IMR-90 (cell line): ENCODE measurements around the gene SCARB1. TPM values are rescaled to one million over a fixed set of nuclear protein-coding genes. Genes with fewer than 3 reads are reported as not detected.

Experiments used
- ATAC-seq: fragments of 200-7000 bp; cut with Tn5 transposase; 2 replicates; pipeline ENCODE4 v1.9.1; 2020; ENCODE audit warnings: low read depth, mild to moderate bottlenecking, moderate library complexity
- BruUV-seq: library from RNA; stranded (reverse); fragments of 400-500 nt; replicated peaks from 2 replicates; lab custom pipeline; 2021; lab: Mats Ljungman, UMichigan
- CTCF ChIA-PET: fragments of 300-600 bp; formaldehyde crosslinking; extraction: SDS; loops from one replicate; lab custom pipeline; 2021; ENCODE audit warnings: antibody characterized with exemption; lab: Yijun Ruan, JAX
- POLR2A ChIA-PET: fragments of 300-600 bp; sonication (Branson Sonifier 250); formaldehyde crosslinking; loops from one replicate; lab custom pipeline; 2022; ENCODE audit warnings: antibody characterized with exemption; ENCODE audit not compliant: unreplicated experiment; lab: Charles Lee
- DNase-seq: peaks from one replicate; pipeline ENCODE4 v3.0.0; 2013
- H2AFZ ChIP-seq: replicated peaks from 2 replicates; pipeline ENCODE3; 2013; ENCODE audit warnings: low read length, mild to moderate bottlenecking; ENCODE audit not compliant: poor library complexity
- H2AK5ac ChIP-seq: 2 replicates; pipeline ENCODE4 v1.6.1; 2013; ENCODE audit warnings: low read depth, low read length, inconsistent platforms
- H2AK9ac ChIP-seq: replicated peaks from 2 replicates; pipeline ENCODE3; 2013; ENCODE audit warnings: mild to moderate bottlenecking, low read depth, low read length, moderate library complexity; ENCODE audit not compliant: poor library complexity
- H2BK120ac ChIP-seq: 2 replicates; pipeline ENCODE4 v1.6.1; 2013; ENCODE audit warnings: low read depth, low read length, inconsistent platforms
- H2BK15ac ChIP-seq: 3 replicates; pipeline ENCODE4 v1.6.1; 2013; ENCODE audit warnings: low read depth, low read length, inconsistent platforms
- H2BK20ac ChIP-seq: 2 replicates; pipeline ENCODE4 v1.6.1; 2013; ENCODE audit warnings: low read depth, mild to moderate bottlenecking, inconsistent platforms, low read length, moderate library complexity
- H2BK5ac ChIP-seq: 2 replicates; pipeline ENCODE4 v1.6.1; 2013; ENCODE audit warnings: mild to moderate bottlenecking, low read depth, low read length, inconsistent platforms; ENCODE audit not compliant: poor library complexity, severe bottlenecking
- H3K14ac ChIP-seq: replicated peaks from 2 replicates; pipeline ENCODE4 v1.6.1; 2013; ENCODE audit warnings: low read depth, low read length, inconsistent platforms
- H3K18ac ChIP-seq: 2 replicates; pipeline ENCODE4 v1.6.1; 2013; ENCODE audit warnings: low read depth, low read length, control low read depth
- H3K23ac ChIP-seq: 2 replicates; pipeline ENCODE4 v1.6.1; 2013; ENCODE audit warnings: low read depth, low read length, inconsistent platforms
- H3K27ac ChIP-seq: 2 replicates; pipeline ENCODE4 v1.5.1; 2013; ENCODE audit warnings: mild to moderate bottlenecking, control low read depth, low read length; ENCODE audit not compliant: insufficient read depth
- H3K27me3 ChIP-seq: 2 replicates; pipeline ENCODE4 v1.6.1; 2013; ENCODE audit warnings: low read length; ENCODE audit not compliant: control insufficient read depth, insufficient read depth
- H3K36me3 ChIP-seq: 2 replicates; pipeline ENCODE4 v1.6.1; 2013; ENCODE audit warnings: low read length, mixed read lengths; ENCODE audit not compliant: control insufficient read depth, insufficient read depth
- H3K4ac ChIP-seq: 2 replicates; pipeline ENCODE4 v1.6.1; 2013; ENCODE audit warnings: low read depth, low read length, inconsistent platforms
- H3K4me1 ChIP-seq: 2 replicates; pipeline ENCODE4 v1.6.1; 2013; ENCODE audit warnings: low read length, mixed read lengths; ENCODE audit not compliant: control insufficient read depth, insufficient read depth
- H3K4me2 ChIP-seq: 2 replicates; pipeline ENCODE4 v1.6.1; 2013; ENCODE audit warnings: low read depth, mild to moderate bottlenecking, control low read depth, low read length, moderate library complexity
- H3K4me3 ChIP-seq: 2 replicates; pipeline ENCODE4 v1.5.1; 2013; ENCODE audit warnings: low read depth, mild to moderate bottlenecking, control low read depth, low read length, moderate library complexity; ENCODE audit not compliant: insufficient read depth
- H3K56ac ChIP-seq: 2 replicates; pipeline ENCODE4 v1.6.1; 2013; ENCODE audit warnings: low read length, inconsistent platforms; ENCODE audit not compliant: insufficient read depth; ENCODE audit errors: extremely low read depth
- H3K79me1 ChIP-seq, 2 experiments: 2 replicates each; pipeline ENCODE4 v1.6.1; 2013; ENCODE audit warnings: low read length in 2 of 2, inconsistent platforms in 1 of 2, low read depth in 1 of 2
- H3K9ac ChIP-seq: 2 replicates; pipeline ENCODE4 v1.6.1; 2013; ENCODE audit warnings: low read depth, low read length, control low read depth
- H3K9me1 ChIP-seq: 2 replicates; pipeline ENCODE4 v1.6.1; 2013; ENCODE audit warnings: low read length, inconsistent platforms; ENCODE audit not compliant: insufficient read depth
- H3K9me3 ChIP-seq: 2 replicates; pipeline ENCODE4 v1.6.1; 2013; ENCODE audit warnings: low read length; ENCODE audit not compliant: control insufficient read depth, insufficient read depth
- H4K20me1 ChIP-seq: 2 replicates; pipeline ENCODE4 v1.6.1; 2013; ENCODE audit warnings: low read length, inconsistent platforms; ENCODE audit not compliant: insufficient read depth
- H4K5ac ChIP-seq: 2 replicates; pipeline ENCODE4 v1.6.1; 2013; ENCODE audit warnings: mild to moderate bottlenecking, low read depth, low read length, control low read depth
- H4K8ac ChIP-seq, 2 experiments: 2 replicates each; pipeline ENCODE4 v1.6.1; 2013; ENCODE audit warnings: low read depth in 2 of 2, low read length in 2 of 2, control low read depth in 1 of 2, inconsistent platforms in 1 of 2
- H4K91ac ChIP-seq: 2 replicates; pipeline ENCODE4 v1.6.1; 2013; ENCODE audit warnings: low read depth, low read length, inconsistent platforms; ENCODE audit not compliant: insufficient read depth
- BHLHE40 ChIP-seq: fragments of 150-350 bp; IDR thresholded peaks from 2 replicates; pipeline ENCODE4 v1.6.1; 2016; ENCODE audit warnings: mild to moderate bottlenecking, low read depth, low read length
- CEBPB ChIP-seq: IDR thresholded peaks from 2 replicates; pipeline ENCODE4 v1.6.1; 2012; ENCODE audit warnings: low read depth, low read length, improper control_type of control experiment
- CHD1 ChIP-seq: IDR thresholded peaks from 2 replicates; pipeline ENCODE4 v1.6.1; 2012; ENCODE audit warnings: low read depth, low read length, improper control_type of control experiment
- CTCF ChIP-seq: conservative IDR thresholded peaks from 2 replicates; pipeline ENCODE4 v1.5.1; 2012; ENCODE audit warnings: mild to moderate bottlenecking, low read depth, low read length, improper control_type of control experiment
- FOS ChIP-seq: fragments of 150-350 bp; IDR thresholded peaks from 2 replicates; pipeline ENCODE4 v1.6.1; 2016; ENCODE audit warnings: low read depth, low read length
- MAFK ChIP-seq: IDR thresholded peaks from 2 replicates; pipeline ENCODE4 v1.6.1; 2012; ENCODE audit warnings: low read depth, low read length, improper control_type of control experiment
- MAZ ChIP-seq: IDR thresholded peaks from 2 replicates; pipeline ENCODE4 v1.6.1; 2012; ENCODE audit warnings: low read depth, mild to moderate bottlenecking, low read length, improper control_type of control experiment, moderate library complexity, borderline replicate concordance
- MXI1 ChIP-seq: IDR thresholded peaks from 2 replicates; pipeline ENCODE4 v1.6.1; 2012; ENCODE audit warnings: low read depth, mild to moderate bottlenecking, low read length, moderate library complexity, borderline replicate concordance
- NFE2L2 ChIP-seq: fragments of 150-350 bp; IDR thresholded peaks from 2 replicates; pipeline ENCODE4 v1.6.1; 2016; ENCODE audit warnings: low read depth, mild to moderate bottlenecking, low read length
- POLR2A ChIP-seq: IDR thresholded peaks from 2 replicates; pipeline ENCODE4 v1.6.1; 2012; ENCODE audit warnings: mild to moderate bottlenecking, low read depth, low read length
- RAD21 ChIP-seq: IDR thresholded peaks from 2 replicates; pipeline ENCODE4 v1.6.1; 2012; ENCODE audit warnings: low read length, improper control_type of control experiment
- RCOR1 ChIP-seq: IDR thresholded peaks from 2 replicates; pipeline ENCODE4 v1.6.1; 2012; ENCODE audit warnings: mild to moderate bottlenecking, low read length, improper control_type of control experiment; ENCODE audit not compliant: insufficient replicate concordance
- RFX5 ChIP-seq: IDR thresholded peaks from 2 replicates; pipeline ENCODE4 v1.8.0; 2012; ENCODE audit warnings: low read depth, mild to moderate bottlenecking, low read length, moderate library complexity
- WGBS, 2 experiments: methylation state at CpG; one replicate each; pipeline versions ENCODE4 v1.1.5 to v1.1.7; 2013; ENCODE audit warnings: missing lambda C conversion rate in 2 of 2; ENCODE audit not compliant: insufficient read length in 1 of 2; ENCODE audit errors: extremely low coverage in 2 of 2; 5-methylcytosine and 5-hydroxymethylcytosine counted together
- dilution Hi-C: fragments of 300-500 bp; cut with HindIII; formaldehyde crosslinking; loops from one replicate; pipeline ENCODE4 v1.14.3; 2018; ENCODE audit warnings: low sequenced_read_pairs; ENCODE audit not compliant: unreplicated experiment
- in situ Hi-C: fragments of 300-500 bp; cut with MboI; formaldehyde crosslinking; loops from 3 replicates; pipeline ENCODE4 v1.14.3; 2019; ENCODE audit warnings: low sequenced_read_pairs, inconsistent platforms, mixed read lengths
- intact Hi-C: fragments of 100-400 bp; cut with micrococcal nuclease; formaldehyde crosslinking; loops from 2 replicates; pipeline ENCODE4 v1.10.0; 2022
- polyA plus RNA-seq, 3 experiments: library from polyadenylated mRNA; depleted of rRNA; stranded (reverse); fragments of >200 nt; gene quantifications; 2 replicates each; pipeline ENCODE4 v1.2.3, GENCODE V29; 2012; ENCODE audit warnings: low replicate concordance in 1 of 3
- total RNA-seq: library from RNA; depleted of rRNA; stranded (reverse); fragments of >200 nt; gene quantifications from 2 replicates; pipeline ENCODE4 v1.2.3, GENCODE V29; 2012
- TF ChIP-seq, protein P1 (sequence below): fragments of 150-350 bp; IDR thresholded peaks from 2 replicates; pipeline ENCODE4 v1.6.1; 2017; ENCODE audit warnings: mild to moderate bottlenecking, antibody characterized with exemption, low read length, low read depth
- TF ChIP-seq, protein P2 (sequence below): fragments of 150-350 bp; IDR thresholded peaks from 2 replicates; pipeline ENCODE4 v1.6.1; 2016; ENCODE audit warnings: low read depth, mild to moderate bottlenecking, low read length, moderate library complexity, borderline replicate concordance

The SCARB1 gene
- total and polyA plus RNA-seq, 2 of the 4 experiments (the other 2 are of a cell fraction): 3.0 to 24.8 TPM

GRCh38 chr12:124763594-124763979 is 100.1 kb downstream of the SCARB1 start:
- Histone ChIP-seq H3K79me1 (peaks cover 0 to 4% of the 10 kb centered on the region in 2 experiments; a peak in 1 of 4 replicates), H3K56ac (no peak overlapping the region), H3K23ac (no peak overlapping the region), H3K9me3 (no peaks in the 10 kb centered on the region), H3K27me3 (peaks cover 6% of the 10 kb centered on the region; the same call in 1 of the 2 replicates), H2BK20ac (no peak overlapping the region), H4K8ac (no peak overlapping the region), H3K27ac (no peak overlapping the region), H3K4ac (no peak overlapping the region), H3K36me3 (no peaks in the 10 kb centered on the region), H4K91ac (no peak overlapping the region), H4K20me1 (peaks cover 9% of the 10 kb centered on the region; the same call in 1 of the 2 replicates), H2BK120ac (no peak overlapping the region), H3K9me1 (peaks cover 4% of the 10 kb centered on the region; the same call in 1 of the 2 replicates), H3K4me3 (no peak overlapping the region), H2AK5ac (no peak overlapping the region; the same call in 1 of the 2 replicates), H2BK15ac (no peak overlapping the region), H2AFZ (no peak overlapping the region), H3K4me2 (no peak overlapping the region), H2BK5ac (no peak overlapping the region), H3K4me1 (peaks cover 23% of the 10 kb centered on the region), H2AK9ac (no peak overlapping the region), H3K9ac (no peak overlapping the region), H3K18ac (no peak overlapping the region), H4K5ac (no peak overlapping the region), H3K14ac (no peak overlapping the region)
- intact Hi-C loops: loop anchor here (10.0 kb wide), 1 partner anchor 109 kb away; no protein-coding TSS in a partner anchor
- POLR2A ChIA-PET: no interaction called here
- no peak for ATAC-seq
- BruUV-seq: no TSS peak
- WGBS, 2 experiments: no CpG with 5 or more reads among the region's 5 CpGs
- DNase-seq: no peak
- CTCF ChIA-PET: no interaction called here
- TF ChIP-seq NFE2L2 (no peak), RAD21 (no peak), RCOR1 (no peak), CEBPB (no peak), POLR2A (no peak), CHD1 (no peak), FOS (no peak), CTCF (no peak), RFX5 (no peak), MXI1 (no peak), MAZ (no peak), BHLHE40 (no peak), MAFK (no peak)
- TF ChIP-seq, protein P1, sequence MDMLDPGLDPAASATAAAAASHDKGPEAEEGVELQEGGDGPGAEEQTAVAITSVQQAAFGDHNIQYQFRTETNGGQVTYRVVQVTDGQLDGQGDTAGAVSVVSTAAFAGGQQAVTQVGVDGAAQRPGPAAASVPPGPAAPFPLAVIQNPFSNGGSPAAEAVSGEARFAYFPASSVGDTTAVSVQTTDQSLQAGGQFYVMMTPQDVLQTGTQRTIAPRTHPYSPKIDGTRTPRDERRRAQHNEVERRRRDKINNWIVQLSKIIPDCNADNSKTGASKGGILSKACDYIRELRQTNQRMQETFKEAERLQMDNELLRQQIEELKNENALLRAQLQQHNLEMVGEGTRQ: no peak
- TF ChIP-seq, protein P2, sequence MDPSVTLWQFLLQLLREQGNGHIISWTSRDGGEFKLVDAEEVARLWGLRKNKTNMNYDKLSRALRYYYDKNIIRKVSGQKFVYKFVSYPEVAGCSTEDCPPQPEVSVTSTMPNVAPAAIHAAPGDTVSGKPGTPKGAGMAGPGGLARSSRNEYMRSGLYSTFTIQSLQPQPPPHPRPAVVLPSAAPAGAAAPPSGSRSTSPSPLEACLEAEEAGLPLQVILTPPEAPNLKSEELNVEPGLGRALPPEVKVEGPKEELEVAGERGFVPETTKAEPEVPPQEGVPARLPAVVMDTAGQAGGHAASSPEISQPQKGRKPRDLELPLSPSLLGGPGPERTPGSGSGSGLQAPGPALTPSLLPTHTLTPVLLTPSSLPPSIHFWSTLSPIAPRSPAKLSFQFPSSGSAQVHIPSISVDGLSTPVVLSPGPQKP: no peak
- in situ Hi-C loops: no loop called here
- dilution Hi-C loops: no loop called here
